GM12874 (cell line): Measurements from ENCODE around the gene DPT.

ENCODE experiments used
- CTCF ChIP-seq: IDR thresholded peaks from 2 replicates; pipeline ENCODE4 v1.5.1; 2011; ENCODE audit warnings: low read depth, mild to moderate bottlenecking, control low read depth, low read length, moderate library complexity; ENCODE audit not compliant: insufficient read depth

DPT gene

DNA sequence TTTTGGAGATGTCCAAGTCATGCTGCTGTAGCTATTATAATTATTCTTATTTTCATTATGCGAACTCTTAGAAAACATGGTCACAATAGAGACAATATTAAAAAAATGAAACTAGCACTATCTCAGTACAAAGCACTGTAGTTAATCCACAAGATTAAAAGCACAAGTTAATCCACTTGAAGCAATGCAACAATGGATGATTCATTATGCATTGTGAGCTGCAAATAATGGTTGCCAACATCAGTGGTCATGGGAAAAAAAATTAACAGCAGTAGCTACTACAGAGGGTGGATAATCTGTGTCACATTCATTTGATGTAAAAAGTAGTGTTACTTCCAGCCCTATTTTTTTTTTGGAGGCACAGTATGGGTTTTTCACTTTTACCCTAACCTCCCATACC, 56.7 kb downstream of the DPT start:
- TF ChIP-seq CTCF, result no peak

GRCh38 chr1:168671782-168672181, 57.2 kb downstream of the DPT start:
- no peak for TF ChIP-seq CTCF

- no peak for TF ChIP-seq CTCF
Observed at GRCh38 chr1:168665975-168666374, 63.0 kb downstream of the DPT start.

DNA sequence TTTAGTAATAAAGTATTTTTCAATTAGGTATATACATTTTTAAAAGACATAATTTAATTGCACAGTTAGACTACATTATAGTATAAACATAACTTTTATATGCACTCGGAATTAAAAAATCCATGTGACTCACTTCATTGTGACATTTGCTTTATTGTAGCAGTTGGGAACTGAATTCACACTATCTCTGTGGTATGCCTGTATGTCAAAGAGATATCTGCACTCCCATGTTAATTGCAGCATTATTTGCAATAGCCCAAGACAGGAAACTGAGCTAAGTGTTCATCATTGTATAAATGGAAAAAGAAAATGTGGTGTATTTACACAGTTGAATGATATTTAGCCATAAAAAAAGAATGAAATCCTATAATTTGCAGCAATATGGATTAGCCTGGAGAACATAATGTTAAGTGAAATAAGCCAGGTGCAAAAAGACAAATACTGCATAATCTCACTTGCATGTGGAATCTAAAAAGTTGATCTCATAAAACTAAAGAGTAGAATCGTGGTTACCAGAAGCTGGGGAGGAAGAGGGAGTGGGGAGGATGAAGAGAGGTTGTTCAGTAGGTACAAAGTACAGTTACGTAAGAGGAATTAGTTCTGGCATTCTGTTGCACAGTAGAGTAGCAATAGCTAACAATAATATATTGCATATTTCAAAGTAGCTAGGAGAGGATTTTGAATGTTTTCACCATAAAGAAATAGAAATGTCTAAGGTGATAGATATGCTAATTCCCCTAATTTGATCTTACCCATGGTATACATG, 64.8 kb downstream of the DPT start:
- no peak for TF ChIP-seq CTCF

GRCh38 chr1:168656485-168656884, 72.5 kb downstream of the DPT start:
- no peak for TF ChIP-seq CTCF

DNA sequence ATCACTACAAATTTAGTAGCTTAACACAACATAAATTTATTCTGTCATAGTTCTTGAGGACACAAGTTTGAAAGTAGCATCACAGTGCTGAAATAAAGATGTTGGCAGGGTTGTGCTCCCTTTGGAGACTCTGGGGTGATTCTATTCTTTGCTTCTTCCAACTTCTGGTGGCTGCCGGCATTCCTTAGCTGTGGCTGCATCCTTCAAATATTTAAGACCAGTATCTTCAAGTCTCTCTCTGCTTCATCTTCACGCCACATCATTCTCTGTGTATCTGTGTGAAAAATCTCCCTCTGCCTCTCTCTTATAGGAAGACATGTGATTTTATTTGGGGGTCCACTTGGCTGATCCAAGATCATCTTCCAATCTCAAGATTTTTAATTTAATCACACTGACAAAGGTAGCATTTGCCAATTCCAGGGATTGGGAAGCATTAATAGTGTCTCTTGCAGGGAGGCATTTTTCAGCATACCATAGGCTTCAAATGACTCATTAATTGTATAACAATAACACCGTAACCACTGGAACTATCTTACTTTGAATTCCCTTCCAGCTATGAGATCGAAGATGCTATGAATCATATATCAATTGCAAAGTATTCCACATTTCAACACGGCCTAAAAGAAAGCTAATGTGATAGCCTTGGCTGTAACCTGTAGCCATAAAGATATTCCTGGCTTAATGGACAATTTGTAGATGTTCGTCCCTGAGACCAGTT, 74.6 kb downstream of the DPT start:
- TF ChIP-seq CTCF, result no peak

GRCh38 chr1:168653567-168653966, 75.4 kb downstream of the DPT start:
- TF ChIP-seq CTCF, result no peak
